ENCODE results near the gene LGR6.
"Not testable (repeated sequence)": the region's sequence is repeated elsewhere in the genome, so short reads cannot be mapped to it uniquely, and the experiment has no call there.

The LGR6 gene

GRCh38 chr1:202160377-202160940 is 33.1 kb upstream of the LGR6 start, which contains the start of gene PTPN7:
PTPN7 (minus strand) TSS chr1:202160602; CDS start chr1:202159402, 1,200 bp downstream.
- DNase-seq (ENCODE audit: low read depth) = no peak

DNA sequence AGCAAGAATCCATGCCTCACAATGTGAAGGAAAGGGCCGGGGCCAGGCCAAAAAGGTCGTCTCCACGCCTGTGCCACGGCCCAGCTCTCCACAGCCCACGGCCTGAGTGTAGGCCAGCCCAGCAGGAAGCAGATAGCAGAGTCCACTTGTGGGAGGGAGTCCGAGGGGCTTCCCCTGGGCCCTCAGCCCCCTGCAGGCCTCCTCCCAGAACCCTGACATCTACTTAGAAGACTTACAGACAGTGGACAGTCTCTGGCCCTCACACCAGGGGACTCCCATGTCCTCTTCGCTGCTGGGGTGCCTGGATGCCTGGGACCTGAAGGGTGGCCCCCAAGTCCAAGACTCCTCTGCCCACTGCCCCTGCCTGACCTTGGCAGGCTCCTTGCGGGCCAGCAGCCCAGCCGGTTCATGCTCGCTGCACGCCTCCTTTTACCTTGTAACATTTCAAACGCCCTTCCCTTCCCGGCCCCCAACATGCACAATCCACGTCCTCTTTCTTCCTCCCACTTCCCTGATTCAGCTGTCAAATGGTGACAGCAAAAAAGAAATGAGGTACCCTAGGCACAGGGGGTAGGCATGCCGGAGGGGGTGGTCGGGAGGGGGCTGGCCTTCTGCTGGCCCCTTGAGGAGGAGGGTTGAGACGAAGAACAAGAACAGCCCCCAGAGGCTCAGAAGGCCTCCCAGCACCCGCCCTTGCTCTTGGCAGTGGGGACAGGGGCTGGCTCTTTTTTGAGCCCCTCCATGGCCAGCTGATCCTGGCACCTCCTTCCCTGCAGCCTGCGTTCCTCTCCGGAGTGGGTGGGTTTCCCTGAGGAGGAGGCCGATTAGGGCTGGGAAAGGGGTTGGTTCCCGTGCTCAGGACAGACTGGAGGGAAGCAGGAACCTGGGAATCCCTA is 32.2 kb upstream of the LGR6 start:
- DNase-seq (ENCODE audit: low read depth) = no peak

GRCh38 chr1:202162047-202162417 is 31.6 kb upstream of the LGR6 start:
- DNase-seq (ENCODE audit: low read depth) = no peak

DNA sequence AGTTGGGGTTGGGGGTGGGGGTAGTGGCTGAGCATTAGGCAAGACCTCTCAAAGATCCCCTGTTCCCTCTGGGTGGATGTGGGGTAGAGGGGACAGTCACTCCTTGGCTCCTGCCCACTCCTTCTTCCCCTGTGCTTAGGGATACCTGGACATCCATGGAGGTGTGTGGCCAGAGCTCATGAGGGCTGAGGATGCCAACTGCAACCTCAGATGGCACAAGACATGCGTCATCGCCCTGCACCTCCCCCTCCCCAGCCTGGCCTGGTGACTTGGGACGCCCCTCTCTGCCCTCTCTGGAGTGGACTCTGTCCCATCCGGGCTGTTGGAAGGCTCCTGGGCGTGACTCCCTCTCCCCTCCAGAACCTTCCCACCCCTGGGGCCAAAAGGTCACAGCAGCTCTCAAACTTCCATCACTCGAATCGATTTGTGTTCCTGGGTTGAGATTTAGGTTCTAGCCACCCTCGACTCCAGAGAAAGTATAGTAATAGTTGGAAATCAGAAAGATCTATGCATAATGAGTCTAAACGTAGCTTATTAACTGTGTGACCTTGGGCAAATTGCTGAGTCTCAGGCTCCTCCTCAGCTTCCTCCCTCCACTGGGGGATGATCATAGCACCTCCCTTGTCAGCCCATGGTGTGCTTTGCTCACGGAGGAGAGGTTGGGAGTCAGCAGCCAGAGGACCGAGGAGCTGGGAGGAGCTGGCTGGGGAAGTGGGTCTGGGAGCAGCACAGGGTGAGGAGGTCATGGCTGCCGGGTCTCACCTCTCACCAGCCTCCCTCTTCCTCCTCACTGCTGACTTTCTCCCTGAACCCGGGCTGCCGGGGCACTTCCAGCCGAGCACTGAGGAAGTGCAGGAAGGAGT is 30.9 kb upstream of the LGR6 start:
- DNase-seq (ENCODE audit: low read depth) = no peak

- DNase-seq (ENCODE audit: low read depth) = no peak
Observed at GRCh38 chr1:202163281-202164270, 30.0 kb upstream of the LGR6 start.

GRCh38 chr1:202164271-202165037 is 29.1 kb upstream of the LGR6 start:
- no peak for DNase-seq (ENCODE audit: low read depth)

DNA sequence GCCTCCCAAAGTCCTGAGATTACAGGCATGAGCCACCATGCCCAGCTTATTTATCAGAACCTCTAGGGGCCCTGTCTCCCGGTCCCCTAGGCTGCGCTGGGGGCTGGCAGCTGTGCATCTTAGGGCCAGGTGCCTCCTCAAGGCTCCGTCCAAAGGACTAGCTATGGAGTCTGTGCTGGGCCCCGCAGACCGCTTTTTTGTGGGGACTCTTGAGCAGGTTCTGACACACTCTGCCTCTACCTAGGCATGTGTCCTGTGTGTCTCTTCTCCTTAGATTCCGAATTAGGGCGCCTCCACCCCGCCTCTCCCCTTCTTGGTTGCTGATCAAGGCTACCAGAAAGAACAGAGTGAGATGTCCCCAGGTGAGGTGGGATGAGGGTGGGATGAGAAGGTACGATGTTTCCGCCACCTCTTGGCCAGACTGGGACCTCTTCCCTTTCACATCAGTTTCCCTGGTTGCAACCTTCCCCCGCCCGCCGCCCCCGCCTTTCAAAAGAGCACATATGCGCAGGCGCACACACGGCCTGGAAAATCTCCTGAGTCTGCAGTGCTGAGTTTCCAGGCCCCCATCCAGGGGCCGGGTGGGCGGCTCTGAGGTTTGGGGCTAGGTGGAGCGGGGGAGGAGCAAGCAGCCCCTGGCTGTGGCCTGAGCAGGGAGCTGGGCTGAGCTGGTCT is 28.2 kb upstream of the LGR6 start:
- DNase-seq (ENCODE audit: low read depth) = no peak

DNA sequence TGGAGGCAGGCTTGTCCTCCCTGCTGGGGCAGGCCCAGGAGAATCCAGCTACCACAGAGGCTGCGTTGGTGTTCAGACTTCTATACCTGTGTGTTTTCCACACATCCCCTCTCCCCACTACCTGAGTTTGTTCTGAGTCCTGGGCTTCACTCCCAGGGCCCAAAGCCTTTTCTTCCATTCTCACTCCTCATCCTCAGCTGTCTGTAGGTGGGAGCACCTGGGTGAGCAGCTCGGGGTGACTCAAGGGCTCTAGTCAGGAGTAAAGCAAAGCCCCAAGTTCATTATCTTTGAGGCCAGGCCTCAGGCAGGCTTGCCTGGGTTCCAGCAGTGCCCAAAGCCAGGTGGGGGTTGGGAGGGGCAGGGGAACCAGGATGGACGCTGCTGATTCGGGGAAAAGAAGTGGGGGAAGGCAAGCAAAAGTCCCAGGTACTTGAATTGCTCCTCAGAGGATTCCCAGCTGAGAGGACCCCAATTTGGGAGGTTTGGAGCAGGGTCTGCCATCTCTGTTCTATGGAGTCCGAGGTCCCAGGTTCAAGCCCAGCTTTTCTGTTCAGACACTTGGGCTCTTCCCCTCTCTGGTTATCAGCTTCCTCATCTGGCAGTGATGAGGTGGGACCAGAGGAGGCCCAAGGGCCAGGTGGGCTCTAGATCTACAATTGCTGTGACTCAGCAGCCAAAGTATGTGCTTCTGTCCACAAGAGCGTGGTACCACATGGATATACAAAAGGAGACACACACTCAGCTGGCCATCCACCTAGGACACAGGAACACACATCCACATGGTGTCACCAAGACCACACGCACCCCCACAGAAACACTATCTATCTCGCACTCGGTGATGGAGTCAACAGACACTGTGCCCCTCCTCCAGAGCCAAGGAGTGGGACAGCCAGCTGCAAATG is 27.4 kb upstream of the LGR6 start:
- no peak for DNase-seq (ENCODE audit: low read depth)

DNA sequence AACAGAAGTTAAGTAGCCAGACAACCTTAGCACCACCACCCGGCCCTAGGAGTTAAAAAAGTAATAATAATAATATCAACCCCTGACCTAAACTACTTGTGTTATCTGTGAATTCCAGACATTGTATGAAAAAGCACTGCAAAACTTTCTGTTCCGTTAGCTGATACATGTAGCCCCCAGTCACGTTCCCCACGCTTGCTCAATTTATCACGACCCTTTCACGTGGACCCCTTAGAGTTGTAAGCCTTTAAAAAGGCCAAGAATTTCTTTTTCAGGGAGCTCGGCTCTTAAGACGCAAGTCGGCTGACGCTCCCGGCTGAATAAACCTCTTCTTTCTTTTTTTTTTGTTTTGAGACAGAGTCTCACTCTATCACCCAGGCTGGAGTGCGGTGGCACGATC is 26.5 kb upstream of the LGR6 start:
- not testable (repeated sequence) for DNase-seq (ENCODE audit: low read depth)

GRCh38 chr1:202167708-202168415 is 25.7 kb upstream of the LGR6 start:
- no peak for DNase-seq (ENCODE audit: low read depth)

- no peak for DNase-seq (ENCODE audit: low read depth)
Observed at GRCh38 chr1:202168861-202169260, 24.7 kb upstream of the LGR6 start.

- DNase-seq (ENCODE audit: low read depth) = no peak
Observed at GRCh38 chr1:202170726-202171125, 22.9 kb upstream of the LGR6 start.

GRCh38 chr1:202171292-202172014 is 22.1 kb upstream of the LGR6 start:
- no peak for DNase-seq (ENCODE audit: low read depth)

DNA sequence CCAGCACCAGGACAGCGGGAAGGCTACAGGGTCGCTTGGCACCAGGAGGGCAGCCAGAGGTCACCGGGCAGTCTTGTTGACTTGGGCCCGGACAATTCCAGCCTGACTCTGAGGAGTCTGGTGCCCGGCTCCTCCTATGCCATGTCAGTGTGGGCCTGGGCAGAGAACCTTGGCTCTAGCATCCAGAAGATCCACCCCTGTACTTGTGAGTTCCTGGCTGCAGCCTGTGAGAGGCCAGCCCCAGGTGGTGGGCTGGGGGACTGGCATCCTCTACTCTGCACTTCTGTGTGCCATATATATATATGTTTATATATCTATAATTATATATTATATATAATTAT is 21.6 kb upstream of the LGR6 start:
- DNase-seq (ENCODE audit: low read depth) = no peak

DNA sequence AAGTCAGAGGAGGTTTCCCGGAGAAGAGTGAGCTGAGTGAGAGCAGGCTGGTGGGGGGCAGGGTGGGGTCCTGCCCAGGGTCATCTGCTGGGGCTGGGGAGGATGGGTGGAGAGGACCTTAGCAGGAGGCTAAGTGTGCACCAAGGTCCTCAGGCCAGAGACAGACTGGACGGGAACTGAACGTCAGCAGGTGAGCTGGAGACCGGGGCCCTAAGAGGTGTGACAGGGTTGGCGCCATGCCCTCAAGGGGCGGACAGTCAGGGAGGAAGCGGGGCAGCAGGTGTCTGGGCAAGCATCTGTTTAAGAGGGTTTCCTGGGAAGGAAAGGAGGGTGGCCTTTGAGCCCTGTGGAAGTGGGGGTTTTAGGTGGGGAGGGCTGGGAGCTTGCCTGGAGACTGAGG is 19.6 kb upstream of the LGR6 start:
- DNase-seq (ENCODE audit: low read depth) = no peak

GRCh38 chr1:202176949-202177927 is 16.4 kb upstream of the LGR6 start:
- DNase-seq (ENCODE audit: low read depth) = no peak
